Psoas muscle (tissue), 8 donors: Measurements from ENCODE around the gene PCP4L1. TPM values are rescaled to one million over a fixed set of nuclear protein-coding genes. Genes with fewer than 3 reads are reported as not detected.
A peak's percentile ranks its signal among the peaks of the same experiment; 100 is the strongest.

Experiments
- ATAC-seq, 4 donors: fragments of 200-7000 bp; cut with Tn5 transposase; one replicate each; pipeline ENCODE4 v1.9.1; 2020; ENCODE audit warnings: moderate library complexity in 3 of 4, mild to moderate bottlenecking in 2 of 4
- DNase-seq, 2 donors: peaks; one replicate each; pipeline ENCODE4 v3.0.0-alpha.2; 2020
- H3K27ac ChIP-seq: fragments of 200-600 bp; one replicate; pipeline ENCODE4 v1.8.0; 2022
- H3K27me3 ChIP-seq, 3 donors: fragments of 200-600 bp in 1 of 3; one replicate each; pipeline versions ENCODE4 v1.6.1 to v1.8.0; 2013 to 2022; ENCODE audit warnings: low read length in 2 of 3, mild to moderate bottlenecking in 2 of 3, moderate library complexity in 1 of 3; ENCODE audit not compliant: insufficient read depth in 3 of 3
- H3K36me3 ChIP-seq, 2 donors: fragments of 200-600 bp in 1 of 2; one replicate each; pipeline versions ENCODE4 v1.6.1 to v1.8.0; 2013 to 2022; ENCODE audit warnings: low read depth in 1 of 2, mild to moderate bottlenecking in 1 of 2, moderate library complexity in 1 of 2; ENCODE audit not compliant: insufficient read depth in 1 of 2
- H3K4me1 ChIP-seq: fragments of 200-600 bp; one replicate; pipeline ENCODE4 v1.8.0; 2022
- H3K4me3 ChIP-seq: fragments of 200-600 bp; one replicate; pipeline ENCODE4 v1.8.0; 2022; ENCODE audit warnings: mild to moderate bottlenecking
- H3K9me3 ChIP-seq: fragments of 200-600 bp; one replicate; pipeline ENCODE4 v1.8.0; 2022
- CTCF ChIP-seq: fragments of 200-600 bp; IDR thresholded peaks from one replicate; pipeline ENCODE4 v1.8.0; 2022; ENCODE audit warnings: antibody characterized with exemption
- WGBS, 3 donors: extraction: QIAGEN DNeasy Blood & Tissue Kit; methylation state at CpG; one replicate each; pipeline versions ENCODE4 v1.1.6 to v1.1.7; 2013; 5-methylcytosine and 5-hydroxymethylcytosine counted together
- intact Hi-C, 2 donors: fragments of 100-400 bp; cut with DNase I; formaldehyde crosslinking; loops; one replicate each; pipeline versions ENCODE4 v1.11.0 to v1.14.2; 2022
- polyA plus RNA-seq, 3 donors: library from polyadenylated mRNA; stranded (reverse); fragments of 200-250 nt; gene quantifications; one replicate each; pipeline ENCODE4 v1.2.3, GENCODE V29; 2013
- total RNA-seq, 4 donors: library from RNA; stranded (reverse); fragmentation: NEBNext Ultra II Directional in 2 of 4; extraction: Animal tissue kit (Norgen Biotek cat#: 25700) in 2 of 4; gene quantifications; one replicate each; pipeline versions ENCODE4 v1.2.1 to v1.2.4, GENCODE V29; 2021 to 2023
- donor health status: healthy with polysubstance abuse.
- donor health status: DM: no; HTN: no; CAD: no; lungs with moderate emphysema.
- donor health status: Bipolar disorder and iron deficiency.
- donor health status: healthy.
- donor health status: DM: yes; HTN: yes; CAD: no.
- donor health status: DM: no; HTN: no; CAD: no.
- donor health status: DM: no; HTN: no; CAD: no.
- donor health status: DM: yes; HTN: yes; CAD: no.

Gene PCP4L1
- total and polyA plus RNA-seq, 7 donors: 0.21 to 0.45 (median 0.26) TPM; not detected in 3

- no peak for ATAC-seq
- intact Hi-C loops: no loop called here
- H3K36me3 ChIP-seq: no peaks in the 10 kb centered on the region
- no peak overlapping the region for H3K4me3 ChIP-seq
- 60 to 74% (median 65%) methylated on average over 2 of the region's 2 CpGs for WGBS, 3 donors
- no peak for DNase-seq
- no peak for TF ChIP-seq CTCF
- peaks cover 0 to 5% (median 0%) of the 10 kb centered on the region in 3 donors for H3K27me3 ChIP-seq
- no peak overlapping the region for H3K27ac ChIP-seq
- H3K9me3 ChIP-seq: no peaks in the 10 kb centered on the region
- H3K4me1 ChIP-seq: no peaks in the 10 kb centered on the region
Observed at GRCh38 chr1:161307892-161308638, 49.5 kb downstream of the PCP4L1 start.

- Histone ChIP-seq H3K36me3 (no peaks in the 10 kb centered on the region), H3K9me3 (no peaks in the 10 kb centered on the region), H3K4me1 (no peaks in the 10 kb centered on the region), H3K4me3 (no peak within 1 kb of the TSS), H3K27ac (no peak within 1 kb of the TSS), H3K27me3 (peaks cover 0 to 5% (median 0%) of the 10 kb centered on the region in 3 donors)
- ATAC-seq (no peak), DNase-seq (no peak)
- WGBS, 3 donors: 50 to 63% (median 53%) methylated on average over 2 of the region's 2 CpGs
- no peak for TF ChIP-seq CTCF
- intact Hi-C loops: loop anchor here in 1 of 2 donors (5.0 kb wide), 2 partner anchors 72 to 83 kb away; partner anchors contain the start of gene TOMM40L
Observed at GRCh38 chr1:161309868-161310267, 51.3 kb downstream of the PCP4L1 start, which contains the start of gene MPZ. TSS of gene MPZ (minus strand) at chr1:161309968. CDS start at chr1:161309905, 63 bp downstream.

GRCh38 chr1:161311595-161312181, 53.1 kb downstream of the PCP4L1 start:
- intact Hi-C loops: loop anchor here in 1 of 2 donors (5.0 kb wide), 2 partner anchors 71 to 84 kb away; partner anchors contain the start of gene TOMM40L

GRCh38 chr1:161313554-161314200, 55.1 kb downstream of the PCP4L1 start:
- DNase-seq (no peak), ATAC-seq (peak; percentile 5 to 56 (median 24))
- Histone ChIP-seq H3K9me3 (no peaks in the 10 kb centered on the region), H3K27me3 (no peaks in the 10 kb centered on the region), H3K27ac (peak overlapping the region; percentile 96), H3K36me3 (peaks cover 0 to 4% of the 10 kb centered on the region in 2 donors), H3K4me3 (peak overlapping the region; percentile 89), H3K4me1 (peaks cover 23% of the 10 kb centered on the region)
- intact Hi-C loops: loop anchor here in 1 of 2 donors (5.0 kb wide), 2 partner anchors 69 to 86 kb away; partner anchors contain the start of gene TOMM40L
- 35 to 38% (median 36%) methylated on average over 28 of the region's 28 CpGs for WGBS, 3 donors
- no peak for TF ChIP-seq CTCF

More at GRCh38 chr1:161311595-161312181, 53.1 kb downstream of the PCP4L1 start:
- peaks cover 0 to under 1% (median 0%) of the 10 kb centered on the region in 3 donors for H3K27me3 ChIP-seq
- 96 to 99% (median 96%) methylated on average over 4 of the region's 4 CpGs for WGBS, 3 donors
- peaks cover 13% of the 10 kb centered on the region for H3K4me1 ChIP-seq
- no peak for DNase-seq
- TF ChIP-seq CTCF: no peak
- H3K36me3 ChIP-seq: no peaks in the 10 kb centered on the region
- H3K4me3 ChIP-seq: no peak overlapping the region
- no peak overlapping the region for H3K27ac ChIP-seq
- no peaks in the 10 kb centered on the region for H3K9me3 ChIP-seq
- ATAC-seq: no peak
